ENCODE measurements around the gene ODR4. TPM values are rescaled to one million over a fixed set of nuclear protein-coding genes. Genes with fewer than 3 reads are reported as not detected.

Gene ODR4
- total and polyA plus RNA-seq, 2 of the 4 experiments (the other 2 are of a cell fraction) = 9.4 to 9.7 TPM

GRCh38 chr1:186390925-186391324, 15.3 kb downstream of the ODR4 start:
- H3K9me1 ChIP-seq (ENCODE audit: insufficient read depth, low read length) = no peaks in the 10 kb centered on the region
- no peak overlapping the region for H3K4me3 ChIP-seq (ENCODE audit: insufficient read depth, low read depth, low read length)
- H3K27ac ChIP-seq (ENCODE audit: insufficient read depth, low read length) = no peak overlapping the region
- no peak overlapping the region for H3K56ac ChIP-seq (ENCODE audit: extremely low read depth, insufficient read depth, low read length)
- dilution Hi-C loops (cut with HindIII; ENCODE audit: low sequenced_read_pairs, unreplicated experiment) = no loop called here
- intact Hi-C loops (cut with micrococcal nuclease) = no loop called here
- DNase-seq (no peak), ATAC-seq (ENCODE audit: low read depth) (no peak)
- no peaks in the 10 kb centered on the region for H4K20me1 ChIP-seq (ENCODE audit: insufficient read depth, low read length)
- no peak overlapping the region for H2BK20ac ChIP-seq (ENCODE audit: low read depth, low read length)
- no peak overlapping the region for H2AK5ac ChIP-seq (ENCODE audit: low read depth, low read length)
- in situ Hi-C loops (cut with MboI; ENCODE audit: low sequenced_read_pairs) = no loop called here
- no TSS peak for BruUV-seq (replicated peaks)
- H4K5ac ChIP-seq (ENCODE audit: low read depth, low read length) = no peak overlapping the region
- no peaks in the 10 kb centered on the region for H3K27me3 ChIP-seq (ENCODE audit: control insufficient read depth, insufficient read depth, low read length)
- no peaks in the 10 kb centered on the region; a peak in 2 of 4 replicates for H3K79me1 ChIP-seq (ENCODE audit: low read depth in 1 of 2, low read length in 2 of 2)
- H4K91ac ChIP-seq (ENCODE audit: insufficient read depth, low read depth, low read length) = no peak overlapping the region
- H3K4me2 ChIP-seq (ENCODE audit: low read depth, low read length) = no peak overlapping the region
- ChIA-PET CTCF (interaction anchor here (0.6 to 0.7 kb wide), 2 partner anchors 53 to 486 kb away, joined by 3 to 4 read pairs; no protein-coding TSS in a partner anchor), POLR2A (ENCODE audit: unreplicated experiment) (no interaction called here)
- no peak overlapping the region for H3K9ac ChIP-seq (ENCODE audit: low read depth, low read length)
- no peak overlapping the region for H2AFZ ChIP-seq (replicated peaks; ENCODE audit: low read length, poor library complexity)
- no peak overlapping the region for H2BK120ac ChIP-seq (ENCODE audit: low read depth, low read length)
- H3K4me1 ChIP-seq (ENCODE audit: control insufficient read depth, insufficient read depth, low read length) = no peaks in the 10 kb centered on the region
- H2AK9ac ChIP-seq (replicated peaks; ENCODE audit: low read depth, low read length, poor library complexity) = no peak overlapping the region
- no peak overlapping the region for H4K8ac ChIP-seq (ENCODE audit: low read depth in 2 of 2, low read length in 2 of 2)
- H3K18ac ChIP-seq (ENCODE audit: low read depth, low read length) = no peak overlapping the region
- peaks cover 15% of the 10 kb centered on the region for H3K36me3 ChIP-seq (ENCODE audit: control insufficient read depth, insufficient read depth, low read length)
- no peak overlapping the region for H3K14ac ChIP-seq (replicated peaks; ENCODE audit: low read depth, low read length)
- no peak overlapping the region for H2BK15ac ChIP-seq (ENCODE audit: low read depth, low read length)
- no peak overlapping the region for H2BK5ac ChIP-seq (ENCODE audit: low read depth, low read length, poor library complexity, severe bottlenecking)
- no peaks in the 10 kb centered on the region for H3K9me3 ChIP-seq (ENCODE audit: control insufficient read depth, insufficient read depth, low read length)
- no peak overlapping the region for H3K23ac ChIP-seq (ENCODE audit: low read depth, low read length)
- no peak overlapping the region for H3K4ac ChIP-seq (ENCODE audit: low read depth, low read length)
- no CpG with 5 or more reads among the region's 1 CpG for WGBS, 2 experiments (ENCODE audit: extremely low coverage in 2 of 2, insufficient read length in 1 of 2)
- TF ChIP-seq RAD21 (IDR thresholded peaks at IDR 0.05; ENCODE audit: low read length) = no peak
- TF ChIP-seq SMC3 (IDR thresholded peaks at IDR 0.05; ENCODE audit: low read depth, low read length) = no peak

Measured in IMR-90 (cell line).